GM21528 (cell line): ENCODE results near the gene EHD1.
"Not testable (repeated sequence)": the region's sequence is repeated elsewhere in the genome, so short reads cannot be mapped to it uniquely, and the experiment has no call there.

Experiments
- ATAC-seq: cut with Tn5 transposase; IDR thresholded peaks from one replicate; pipeline ENCODE4 v1.9.1; 2021; ENCODE audit warnings: mild to moderate bottlenecking, moderate library complexity; ENCODE audit not compliant: unreplicated experiment, low FRiP score

Gene EHD1

DNA sequence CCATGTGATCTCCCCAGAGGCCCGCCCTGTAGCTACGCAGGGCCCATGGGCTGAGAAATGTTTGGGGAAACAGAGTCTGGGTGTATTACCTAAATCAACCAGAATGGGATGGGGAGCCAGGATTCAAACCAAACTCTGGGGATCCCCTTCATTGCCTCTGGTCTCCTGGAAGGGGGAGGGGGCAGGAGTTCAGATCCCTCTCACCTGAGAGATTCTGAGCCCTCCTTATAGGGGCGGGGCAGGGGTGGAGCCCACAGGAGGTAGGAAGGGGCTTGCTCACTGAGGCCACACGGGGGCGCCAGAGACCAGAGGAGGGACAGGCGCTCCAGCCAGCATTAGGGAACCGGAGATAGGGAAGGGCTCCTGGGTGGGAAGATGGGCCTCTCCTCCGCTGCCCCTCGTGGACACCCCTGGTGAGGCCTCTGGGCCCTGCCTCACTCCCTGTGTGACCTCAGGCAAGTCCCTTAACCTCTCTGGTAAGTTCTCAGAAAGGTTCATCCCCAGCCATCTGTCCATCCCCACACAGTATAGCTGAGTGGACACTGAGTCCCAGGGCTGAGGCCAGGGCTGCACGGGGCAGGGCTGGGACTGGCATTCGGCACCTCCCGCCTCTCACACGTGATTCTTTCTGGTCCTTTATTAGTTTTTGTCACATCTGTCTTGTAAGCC, 31.3 kb downstream of the EHD1 start:
- no peak for ATAC-seq

DNA sequence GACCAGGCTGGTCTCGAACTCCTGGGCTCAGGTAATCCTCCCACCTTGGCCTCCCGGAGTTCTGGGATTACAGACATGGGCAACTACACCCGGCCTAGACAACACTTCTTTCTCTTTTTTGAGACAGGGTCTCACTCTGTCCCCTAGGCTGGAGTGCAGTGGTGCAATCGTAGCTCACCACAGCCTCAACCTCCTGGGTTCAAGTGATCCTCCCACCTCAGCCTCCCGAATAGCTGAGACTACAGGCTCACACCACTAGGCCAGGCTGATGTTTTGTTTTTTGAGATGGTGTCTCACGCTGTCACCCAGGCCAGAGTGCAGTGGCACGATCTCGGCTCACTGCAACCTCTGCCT, 32.7 kb downstream of the EHD1 start:
- not testable (repeated sequence) for ATAC-seq

DNA sequence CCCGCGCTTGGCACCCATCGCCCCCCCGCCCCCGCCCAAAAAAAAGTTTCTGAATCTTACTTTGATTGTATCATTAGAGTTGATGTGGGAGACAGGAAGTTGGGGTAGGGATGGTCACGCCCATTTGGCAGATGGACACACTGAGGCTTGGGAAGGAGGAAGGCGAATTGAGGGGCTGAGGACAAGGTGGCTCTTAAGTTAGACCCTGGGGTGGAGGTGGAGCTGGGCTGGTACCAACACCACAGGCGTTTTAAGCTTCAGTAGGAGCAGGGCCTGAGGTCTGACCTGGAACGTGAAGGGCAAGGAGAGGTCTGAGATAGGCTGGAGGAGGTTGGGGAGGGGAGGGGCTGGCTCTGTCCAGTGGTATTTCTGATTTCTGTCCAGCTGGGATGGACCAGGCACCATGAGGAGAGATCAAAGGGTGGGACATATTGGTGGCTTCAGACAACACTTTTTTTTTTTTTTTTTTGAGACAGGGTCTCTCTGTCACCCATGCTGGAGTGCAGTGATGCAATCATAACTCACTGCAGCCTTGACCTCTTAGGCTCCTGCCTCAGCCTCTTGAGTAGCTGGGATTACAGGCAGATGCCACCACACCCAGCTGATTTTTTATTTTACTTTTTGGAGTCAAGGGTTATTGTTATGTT, 33.2 kb downstream of the EHD1 start:
- ATAC-seq, result no peak

DNA sequence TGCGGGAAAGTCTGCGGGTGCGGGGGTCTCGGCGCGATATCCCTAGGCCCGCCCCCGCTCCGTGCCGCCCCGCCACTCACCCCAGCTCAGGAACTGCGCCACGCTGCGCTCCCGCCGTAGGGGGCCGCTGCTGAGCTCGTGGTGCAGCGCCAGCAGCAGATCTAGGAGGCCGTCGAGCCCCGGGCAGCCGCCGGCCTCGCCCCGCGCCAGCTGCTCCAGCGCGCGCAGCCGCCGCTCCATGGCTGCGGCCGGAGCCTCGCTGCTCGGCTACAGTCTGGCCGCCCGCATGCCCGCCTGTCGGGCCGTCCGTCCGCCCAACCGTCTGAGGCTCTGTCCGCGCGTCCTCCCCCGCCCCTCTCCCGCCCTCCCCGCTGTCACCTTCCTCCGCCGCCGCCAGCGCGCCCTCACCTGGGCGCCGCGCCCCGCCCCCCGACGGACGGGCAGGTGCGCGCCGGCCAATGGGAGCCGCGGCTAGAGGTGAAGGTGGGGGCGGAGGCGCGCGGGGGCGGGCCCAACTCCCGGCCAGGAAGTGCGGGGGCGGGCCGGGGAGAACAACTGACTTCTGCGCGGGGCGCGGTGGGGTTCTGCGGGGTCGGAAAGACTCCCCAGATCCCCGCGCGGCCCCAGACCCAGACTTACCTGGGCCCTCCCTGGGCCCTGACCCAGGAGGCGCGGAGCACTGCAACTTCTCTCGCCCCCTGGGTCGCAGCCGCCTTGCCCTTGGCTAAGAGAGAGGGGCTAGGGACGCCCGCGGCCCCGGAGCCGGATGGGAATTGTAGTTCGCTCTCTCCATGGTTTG, 33.9 kb downstream of the EHD1 start, which contains the start of gene CDC42BPG:
Gene CDC42BPG (minus strand): TSS at position 324 of the 799 bp plus-strand sequence. CDS start 84 bp downstream, at position 240.
- no peak for ATAC-seq

DNA sequence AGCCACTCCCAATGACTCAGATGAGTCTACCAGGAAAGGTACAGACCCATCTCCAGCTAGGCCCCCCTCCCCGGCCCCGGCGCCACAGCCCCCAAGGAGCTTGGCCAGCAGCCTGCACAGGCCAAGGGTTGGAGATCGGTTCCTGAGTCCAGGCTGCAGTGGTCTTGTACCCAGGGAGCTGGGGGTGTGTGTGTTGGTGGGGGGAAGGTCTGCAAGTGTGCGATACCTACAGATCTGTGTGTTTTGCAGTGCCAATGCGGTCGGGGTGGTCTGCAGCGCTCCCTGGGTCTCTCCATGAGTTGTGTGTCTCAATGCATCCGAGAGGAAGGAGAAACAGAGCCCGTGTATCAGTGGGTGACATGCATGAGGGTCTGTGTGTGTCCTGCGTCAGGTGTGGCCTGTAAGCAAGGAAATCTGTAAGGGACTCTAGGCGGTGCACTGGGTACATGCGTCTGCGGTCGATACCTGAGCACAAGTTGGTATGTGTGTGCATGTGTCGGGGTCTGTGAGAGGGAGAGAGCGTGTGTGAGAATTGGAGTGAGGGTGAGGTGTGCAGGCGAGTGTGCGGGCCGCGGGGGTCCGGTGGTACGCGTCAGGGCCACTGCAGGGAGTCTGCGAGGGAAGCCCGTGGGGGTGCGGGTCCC, 34.6 kb downstream of the EHD1 start:
- no peak for ATAC-seq

DNA sequence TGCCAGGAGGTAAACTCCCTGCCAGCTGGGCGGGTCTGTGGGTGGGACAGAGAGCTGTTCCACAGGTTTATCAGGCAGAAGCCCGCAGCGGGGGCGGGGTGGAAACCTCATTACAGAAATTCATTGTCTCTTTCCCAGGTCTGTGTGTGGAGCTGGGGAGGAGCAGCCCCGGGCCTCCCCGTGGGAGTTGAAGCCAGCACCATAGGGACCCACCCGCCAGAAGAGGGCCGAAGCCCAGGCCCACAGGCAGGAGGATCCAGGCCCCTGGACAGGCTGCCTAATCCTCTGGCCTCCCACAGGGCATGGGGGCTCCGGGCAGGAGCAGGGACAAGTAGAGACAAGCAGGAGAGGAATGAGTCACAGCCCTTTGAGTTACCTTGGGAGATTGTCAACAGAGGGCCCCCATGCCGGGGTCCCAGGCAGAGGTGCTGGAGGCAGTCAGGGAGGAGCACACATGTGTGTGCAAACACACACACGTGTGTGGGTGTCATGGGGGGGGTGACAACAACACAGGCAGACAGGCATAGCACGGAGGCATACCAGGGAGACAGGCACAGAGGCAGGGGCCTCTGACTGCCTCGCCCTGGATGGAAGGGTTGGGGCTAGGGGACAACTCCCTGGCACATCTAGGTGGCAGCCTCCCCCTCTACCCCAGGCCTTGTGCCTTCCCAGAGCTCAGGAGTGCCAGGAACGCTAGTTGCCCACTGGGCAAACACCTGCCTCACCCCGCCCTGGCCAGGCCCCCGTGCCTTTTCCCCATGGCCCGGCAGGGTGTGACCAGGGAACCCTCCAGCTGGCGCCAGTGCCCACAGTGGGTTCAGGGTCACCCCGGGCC, 35.4 kb downstream of the EHD1 start:
- no peak for ATAC-seq

DNA sequence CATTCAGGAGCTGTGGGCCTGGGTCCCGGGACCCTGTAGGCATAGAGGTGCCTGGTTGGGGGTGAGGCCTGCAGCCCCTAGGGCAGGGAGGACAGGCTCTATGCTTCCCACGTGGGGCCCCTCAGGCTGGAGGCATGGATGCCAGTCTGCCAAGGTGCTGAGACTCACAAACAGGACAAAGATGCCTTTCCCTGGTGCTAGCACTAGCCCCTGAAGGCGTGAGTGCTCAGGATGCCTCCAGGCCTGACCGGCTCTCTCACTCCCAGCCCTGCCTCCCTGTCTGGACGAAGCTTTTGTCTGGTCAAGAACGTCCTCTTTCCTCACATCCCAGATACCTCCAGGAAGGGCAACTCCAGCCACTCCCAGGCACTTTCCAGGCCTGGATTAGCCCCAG, 36.1 kb downstream of the EHD1 start:
- ATAC-seq, result no peak

DNA sequence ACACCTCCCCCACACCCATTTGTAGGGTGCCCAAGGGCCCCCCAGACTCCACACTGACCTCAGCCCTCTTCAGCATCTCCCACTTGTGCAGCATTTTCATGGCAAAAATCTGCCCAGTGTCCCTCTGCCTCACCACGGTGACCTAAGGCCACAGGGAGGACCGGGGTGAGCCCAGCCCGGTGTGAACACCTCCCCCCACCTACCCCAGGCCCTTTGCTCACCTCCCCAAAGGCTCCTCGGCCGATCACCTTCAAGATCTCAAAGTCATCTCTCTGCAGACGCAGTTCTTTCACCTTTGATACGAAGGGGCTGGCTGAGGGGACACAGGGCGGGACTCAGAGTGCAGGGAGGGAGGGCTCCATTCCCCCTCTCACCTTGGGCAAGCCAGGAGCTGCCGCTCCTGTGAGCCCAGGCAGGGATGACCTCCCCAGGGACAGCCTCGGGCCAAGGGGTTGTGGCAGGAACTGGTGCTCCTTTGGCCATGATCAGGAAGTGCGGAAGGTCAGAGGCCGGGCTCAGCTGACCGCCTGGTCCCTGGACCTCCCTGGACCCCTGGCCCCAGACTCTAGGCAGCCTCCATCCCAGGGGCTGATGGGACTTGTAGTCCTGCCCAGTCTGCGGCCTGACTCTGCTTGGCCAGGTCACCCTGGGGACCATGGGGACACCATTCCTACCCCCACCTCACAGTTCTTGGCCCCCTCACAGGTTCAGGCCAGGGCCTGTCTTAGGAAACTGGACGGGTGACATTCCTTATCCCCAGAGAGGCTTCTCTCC, 36.6 kb downstream of the EHD1 start:
- ATAC-seq, result no peak

DNA sequence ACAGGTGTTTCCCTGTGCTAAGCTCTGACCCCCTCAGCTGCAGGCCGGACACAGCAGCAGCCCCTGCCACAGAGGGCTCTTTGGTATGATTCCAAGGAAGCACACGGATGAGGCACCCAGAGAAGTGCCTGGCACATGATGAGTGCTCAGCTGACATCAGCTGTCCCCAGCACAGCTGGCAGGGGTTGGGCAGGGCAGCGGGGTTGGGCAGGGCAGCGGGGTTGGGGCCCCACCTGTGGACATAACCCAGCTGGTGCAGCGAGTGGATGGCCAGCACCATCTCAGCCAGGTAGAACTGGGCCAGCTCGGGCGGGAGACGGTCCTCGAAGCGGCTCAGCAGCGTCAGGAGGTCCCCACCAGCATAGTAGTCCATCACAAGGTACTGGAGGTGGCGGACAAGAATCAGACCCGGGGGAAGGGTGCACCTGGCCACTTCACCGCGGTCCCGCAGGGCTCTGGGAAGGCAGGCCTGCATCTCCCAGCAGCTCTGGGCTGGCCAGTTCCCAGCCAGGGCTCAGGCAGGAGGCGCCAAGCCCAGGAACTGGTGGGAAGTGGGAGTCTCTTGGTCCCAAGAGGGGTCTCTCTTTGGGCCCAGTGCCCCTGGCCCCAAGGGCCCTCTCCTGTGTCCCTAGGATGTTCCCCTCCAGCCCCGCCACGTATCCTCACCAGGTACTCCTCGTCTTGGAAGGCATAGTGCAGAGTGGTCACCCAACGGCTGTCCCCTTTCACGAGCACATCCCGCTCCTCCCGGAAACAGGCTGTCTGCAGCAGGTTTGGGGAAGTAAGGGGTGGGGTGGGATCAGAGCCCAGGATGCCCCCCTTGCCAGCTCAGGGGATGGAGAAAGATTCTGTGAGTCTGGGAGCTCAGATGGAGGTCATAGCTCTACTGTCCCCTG, 38.3 kb downstream of the EHD1 start:
- no peak for ATAC-seq

DNA sequence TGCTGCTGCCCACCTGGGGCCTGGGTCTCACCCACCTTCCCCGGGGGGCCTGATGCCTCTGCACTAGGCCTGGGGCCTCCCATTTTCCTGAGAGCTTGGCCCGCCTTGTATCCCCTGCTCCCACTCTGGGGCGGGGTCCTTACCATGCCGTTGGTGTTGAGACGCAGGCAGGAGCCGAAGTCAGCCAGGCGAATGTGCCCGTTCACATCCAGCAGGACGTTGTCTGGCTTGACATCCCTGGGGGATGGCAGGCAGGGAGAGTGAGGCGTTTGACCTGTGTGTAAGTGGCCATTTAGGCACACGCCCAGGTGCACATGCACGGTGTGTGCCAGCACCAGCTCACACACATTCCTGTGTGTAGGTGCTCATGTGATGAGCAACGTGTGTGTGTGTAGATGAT, 39.1 kb downstream of the EHD1 start:
- ATAC-seq, result no peak

DNA sequence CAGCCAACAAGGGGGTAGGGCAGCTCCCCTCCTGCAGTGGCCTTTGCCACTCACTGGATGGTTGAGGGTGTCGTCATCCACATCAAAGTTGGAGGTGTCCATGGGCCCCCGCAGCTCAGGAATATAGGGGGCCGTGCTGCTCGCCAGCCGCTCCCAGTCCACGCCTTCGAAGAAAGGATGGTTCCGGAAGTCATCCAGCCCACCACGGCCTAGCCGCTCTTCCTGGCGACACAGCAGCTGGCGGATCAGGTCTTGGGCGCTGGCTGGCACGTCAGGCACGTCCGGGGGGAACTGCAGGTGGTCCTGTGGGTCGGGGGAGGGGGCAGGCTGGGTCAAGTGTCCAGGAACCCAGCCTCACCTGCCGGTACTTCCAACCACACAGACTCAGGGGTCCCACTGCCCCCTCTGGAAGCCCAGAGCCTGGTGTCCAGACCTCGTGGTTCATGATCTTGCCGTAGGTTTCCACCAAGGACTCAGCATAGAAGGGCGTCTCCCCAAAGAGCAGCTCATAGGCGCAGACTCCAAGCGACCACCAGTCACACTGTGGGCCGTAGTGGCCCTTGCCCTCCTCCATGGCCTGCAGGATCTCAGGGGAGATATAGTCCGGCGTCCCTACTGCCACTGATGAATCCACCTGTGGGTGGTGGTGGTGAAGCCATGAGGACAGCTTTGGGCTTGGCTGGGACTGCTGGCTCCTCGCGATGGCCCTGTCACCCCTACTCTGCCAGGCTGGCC, 39.7 kb downstream of the EHD1 start:
- ATAC-seq, result no peak

DNA sequence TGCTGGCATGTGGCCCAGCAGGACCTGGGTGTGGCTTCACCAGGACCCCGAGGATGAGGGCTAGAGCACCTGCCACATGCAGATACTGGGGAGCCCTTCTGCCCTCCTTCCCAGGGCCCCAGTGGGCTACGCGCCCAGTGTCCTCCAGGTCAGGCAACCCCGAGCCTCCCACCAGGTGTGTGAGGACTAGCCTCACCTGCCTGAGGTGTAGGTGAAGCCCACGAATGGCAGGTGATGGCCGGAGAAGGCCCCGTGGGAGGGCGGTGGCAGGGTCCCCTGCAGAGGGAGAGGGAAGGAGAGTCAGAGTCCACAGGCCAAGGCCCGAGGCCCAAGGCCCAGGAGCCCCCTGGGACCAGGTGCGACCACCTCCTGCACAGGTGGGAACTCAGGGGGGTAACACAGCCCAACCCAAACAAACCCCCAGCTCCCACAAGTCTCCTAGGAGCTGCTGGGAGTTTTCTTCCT, 40.5 kb downstream of the EHD1 start:
- no peak for ATAC-seq

DNA sequence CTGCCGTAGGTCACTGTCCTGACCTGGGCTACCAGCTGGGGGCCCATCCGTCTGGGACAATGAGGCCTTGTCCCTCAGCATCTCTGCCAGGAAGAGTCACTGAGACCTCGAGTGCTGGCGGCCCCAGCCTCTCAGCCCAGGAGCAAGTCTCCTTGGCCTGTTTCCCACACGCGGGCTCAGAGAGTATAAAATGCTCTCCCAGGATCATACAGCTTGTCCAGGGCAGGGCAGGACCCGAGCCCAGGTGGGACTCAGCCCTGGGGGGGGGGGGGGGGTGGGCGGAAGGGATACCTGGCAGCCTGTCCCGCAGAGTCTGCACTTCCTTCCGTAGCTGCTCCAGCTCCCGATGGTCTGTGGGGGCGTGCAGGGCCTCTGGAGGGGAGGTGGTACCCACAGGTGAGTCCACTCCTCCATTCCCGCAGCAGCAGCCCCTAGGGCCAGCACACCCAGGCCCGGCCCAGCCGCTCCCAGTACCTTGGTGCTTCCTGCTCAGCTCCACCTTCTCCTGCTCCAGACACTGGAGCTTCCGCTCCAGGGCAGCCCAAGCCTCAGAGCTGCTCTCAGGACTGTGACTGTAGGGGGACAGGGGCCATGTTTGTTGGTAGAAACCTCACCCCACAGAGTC, 41.9 kb downstream of the EHD1 start:
- no peak for ATAC-seq

DNA sequence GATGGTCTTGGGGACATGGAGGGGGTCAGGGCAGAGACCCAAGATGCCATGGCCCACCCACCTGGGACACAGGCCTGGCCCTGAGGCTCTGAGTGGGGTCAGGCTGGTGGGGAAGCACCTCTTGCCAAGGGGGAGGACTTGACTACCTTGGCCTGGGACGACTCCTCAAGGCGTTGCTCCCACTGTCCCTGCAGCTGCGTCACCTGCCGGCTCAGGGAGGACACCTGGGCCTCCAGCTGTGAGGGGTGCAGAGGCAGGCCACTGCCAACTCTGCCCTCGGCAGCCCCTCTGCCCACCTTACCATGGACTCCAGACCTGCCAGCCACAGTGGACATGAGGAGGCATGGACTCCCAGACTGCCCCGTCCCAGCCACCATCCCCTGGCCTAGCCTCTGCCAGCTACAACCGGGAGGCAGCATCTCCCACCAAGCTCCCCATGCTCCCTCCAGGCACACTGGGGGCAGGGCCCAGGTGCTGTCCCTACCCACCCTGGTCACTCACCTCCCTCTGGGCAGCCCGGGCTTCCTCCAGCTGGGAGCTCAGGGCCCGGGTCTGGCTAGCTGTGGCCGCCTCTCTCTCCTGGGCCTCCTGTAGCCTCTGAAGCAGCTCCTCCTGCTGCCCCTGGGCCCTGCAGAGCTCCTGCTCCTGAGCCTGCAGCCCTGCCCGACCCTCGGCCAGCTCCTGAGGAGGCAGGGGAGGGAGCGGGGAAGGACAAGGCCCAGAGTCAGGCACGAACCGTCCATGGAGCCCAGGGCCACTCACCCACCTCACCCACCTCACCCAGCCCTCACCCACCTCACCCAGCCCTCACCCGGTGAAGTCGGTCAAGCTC, 42.6 kb downstream of the EHD1 start:
- no peak for ATAC-seq

DNA sequence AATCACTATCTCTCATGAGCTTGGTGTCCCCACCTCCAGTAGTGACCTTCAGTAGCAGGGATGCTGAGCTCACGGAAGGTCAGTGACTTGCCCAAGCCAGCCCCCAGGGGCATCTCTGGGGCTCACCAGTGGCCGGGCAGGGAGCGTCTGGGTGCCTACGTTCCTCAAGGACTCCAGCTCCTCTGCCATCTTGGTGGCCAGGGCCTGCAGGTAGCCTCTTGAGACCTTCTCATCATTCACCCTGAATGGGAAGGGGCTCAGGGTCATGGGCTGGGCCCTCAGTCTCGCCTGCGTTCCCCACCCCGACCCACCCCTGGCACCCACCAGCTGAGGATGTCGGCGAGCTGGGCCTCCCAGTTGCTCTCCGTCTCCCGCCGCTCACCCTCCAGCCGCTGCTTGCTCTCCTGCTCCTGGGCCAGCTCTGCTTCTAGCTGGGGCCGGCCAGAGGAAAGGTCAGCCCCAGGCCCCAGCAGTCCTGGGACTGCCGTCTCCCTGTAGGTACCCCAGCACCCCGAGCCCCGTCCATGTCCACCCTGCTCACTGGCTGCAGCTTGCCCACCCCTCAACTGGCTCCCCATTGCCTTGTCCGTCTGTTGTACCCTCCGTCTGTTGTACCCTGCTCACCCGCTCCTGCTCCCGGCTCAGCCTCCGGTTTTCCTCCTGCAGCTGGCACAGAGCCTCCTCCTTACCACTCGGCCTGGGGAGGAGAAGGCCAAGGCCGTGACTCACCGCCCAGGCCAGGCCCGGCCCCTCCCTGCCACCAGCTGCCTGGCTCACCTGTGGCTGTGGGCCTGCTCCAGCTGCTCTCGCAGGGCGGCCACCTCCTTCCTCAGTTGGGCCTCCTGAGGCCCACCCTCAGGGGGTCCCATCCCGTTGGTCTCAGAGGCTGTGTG, 43.5 kb downstream of the EHD1 start:
- no peak for ATAC-seq
